GM23338 (cell line): ENCODE data around the gene KDM6B. TPM values are rescaled to one million over a fixed set of nuclear protein-coding genes. Genes with fewer than 3 reads are reported as not detected.

Experiments used
- ATAC-seq: fragments of 200-7000 bp; cut with Tn5 transposase; 3 replicates; pipeline ENCODE4 v1.9.1; 2020
- DNase-seq: peaks from one replicate; pipeline ENCODE4 v3.0.0-alpha.2; 2015; ENCODE audit warnings: low spot score
- H2AFZ ChIP-seq: fragments of 200-600 bp; sonication (generic); 2 replicates; pipeline ENCODE4 v1.8.0; 2016; ENCODE audit warnings: antibody characterized with exemption, mild to moderate bottlenecking, moderate library complexity
- H3F3A ChIP-seq: fragments of 200-600 bp; sonication (generic); replicated peaks from 2 replicates; pipeline ENCODE4 v1.8.0; 2017; ENCODE audit warnings: antibody characterized with exemption, mixed run types, low read depth
- H3K27ac ChIP-seq: fragments of 200-600 bp; sonication (generic); 2 replicates; pipeline ENCODE4 v1.6.1; 2016; ENCODE audit warnings: low read depth
- H3K27me3 ChIP-seq: fragments of 200-600 bp; sonication (generic); 2 replicates; pipeline ENCODE4 v1.8.0; 2016; ENCODE audit warnings: mild to moderate bottlenecking, mixed run types, moderate library complexity; ENCODE audit not compliant: insufficient read depth
- H3K36me3 ChIP-seq: fragments of 200-600 bp; sonication (generic); 2 replicates; pipeline ENCODE4 v1.8.0; 2016; ENCODE audit warnings: mild to moderate bottlenecking; ENCODE audit not compliant: insufficient read depth
- H3K4me1 ChIP-seq: fragments of 200-600 bp; sonication (generic); 2 replicates; pipeline ENCODE4 v1.8.0; 2016; ENCODE audit warnings: mild to moderate bottlenecking, moderate library complexity; ENCODE audit not compliant: insufficient read depth
- H3K4me2 ChIP-seq: fragments of 200-600 bp; sonication (generic); 2 replicates; pipeline ENCODE4 v1.7.1; 2017; ENCODE audit warnings: mixed run types
- H3K4me3 ChIP-seq: fragments of 200-600 bp; sonication (generic); 2 replicates; pipeline ENCODE4 v1.6.1; 2016; ENCODE audit warnings: mixed run types
- H3K79me2 ChIP-seq: fragments of 200-600 bp; sonication (generic); replicated peaks from 2 replicates; pipeline ENCODE4 v1.8.0; 2017; ENCODE audit warnings: mild to moderate bottlenecking; ENCODE audit not compliant: insufficient read depth
- H3K9me2 ChIP-seq: fragments of 200-600 bp; sonication (generic); 2 replicates; pipeline ENCODE4 v1.8.0; 2017; ENCODE audit not compliant: insufficient read depth
- H4K20me1 ChIP-seq: fragments of 200-600 bp; sonication (generic); replicated peaks from 2 replicates; pipeline ENCODE4 v1.8.0; 2017; ENCODE audit warnings: mild to moderate bottlenecking; ENCODE audit not compliant: insufficient read depth
- H3K27ac Mint-ChIP-seq: 2 replicates; pipeline ENCODE4 v1.8.0; 2020; ENCODE audit warnings: inconsistent platforms, mild to moderate bottlenecking, moderate library complexity, mixed read lengths
- H3K27me3 Mint-ChIP-seq: 3 replicates; pipeline ENCODE4 v1.8.0; 2022; ENCODE audit warnings: low read depth, mild to moderate bottlenecking, moderate library complexity, mixed read lengths, inconsistent platforms; ENCODE audit not compliant: insufficient read depth, poor library complexity
- H3K36me3 Mint-ChIP-seq: 3 replicates; pipeline ENCODE4 v1.8.0; 2021; ENCODE audit warnings: low read depth, mild to moderate bottlenecking, inconsistent platforms, moderate library complexity, mixed read lengths
- H3K4me1 Mint-ChIP-seq: 3 replicates; pipeline ENCODE4 v1.8.0; 2020; ENCODE audit warnings: mild to moderate bottlenecking, inconsistent platforms, mixed read lengths
- H3K4me3 Mint-ChIP-seq: 3 replicates; pipeline ENCODE4 v1.8.0; 2021; ENCODE audit warnings: moderate library complexity, mild to moderate bottlenecking, inconsistent platforms, mixed read lengths
- H3K9me3 Mint-ChIP-seq: 3 replicates; pipeline ENCODE4 v1.8.0; 2020; ENCODE audit warnings: moderate library complexity, mild to moderate bottlenecking, inconsistent platforms, mixed read lengths
- CREB1 ChIP-seq: fragments of 250-450 bp; sonication (Bioruptor Pico); IDR thresholded peaks from 2 replicates; pipeline ENCODE4 v1.5.0; 2020; ENCODE audit warnings: low read depth, mild to moderate bottlenecking, moderate library complexity
- ETS1 ChIP-seq: IDR thresholded peaks from 2 replicates; pipeline ENCODE4 v1.6.1; 2016; ENCODE audit warnings: antibody characterized with exemption
- EZH2 ChIP-seq: fragments of 200-600 bp; sonication (generic); IDR thresholded peaks from one replicate; pipeline ENCODE4 v1.8.0; 2017; ENCODE audit warnings: antibody characterized with exemption, mild to moderate bottlenecking, low read depth; ENCODE audit not compliant: unreplicated experiment
- JUNB ChIP-seq: IDR thresholded peaks from one replicate; pipeline ENCODE4 v1.6.1; 2016; ENCODE audit warnings: antibody characterized with exemption; ENCODE audit not compliant: unreplicated experiment
- NANOG ChIP-seq: IDR thresholded peaks from 2 replicates; pipeline ENCODE4 v1.6.1; 2016; ENCODE audit warnings: antibody characterized with exemption, borderline replicate concordance
- POLR2AphosphoS5 ChIP-seq: IDR thresholded peaks from 2 replicates; pipeline ENCODE4 v1.6.1; 2016; ENCODE audit warnings: antibody characterized with exemption, low read depth
- ZNF462 ChIP-seq: fragments of 250-450 bp; sonication (Bioruptor Pico); IDR thresholded peaks from 2 replicates; pipeline ENCODE4 v1.5.0; 2020; ENCODE audit warnings: mild to moderate bottlenecking, moderate library complexity
- polyA plus RNA-seq: library from polyadenylated mRNA; unstranded; fragments of >200 nt; fragmentation: Nextera tagmentation; extraction: Ambion mirVana; gene quantifications from 2 replicates; pipeline ENCODE4 v1.2.1, GENCODE V29; 2016
- total RNA-seq: library from RNA; depleted of rRNA; stranded (reverse); fragments of >200 nt; shearing (Covaris generic); gene quantifications from 2 replicates; pipeline ENCODE4 v1.2.3, GENCODE V29; 2014
- TF ChIP-seq, protein P1 (sequence below): IDR thresholded peaks from one replicate; pipeline ENCODE4 v1.6.1; 2018; ENCODE audit warnings: antibody characterized with exemption; ENCODE audit not compliant: unreplicated experiment
- TF ChIP-seq, protein P2 (sequence below), 2 experiments: fragments of 200-600 bp in 1 of 2; sonication (generic) in 1 of 2; conservative IDR thresholded peaks; 2 replicates each; pipeline versions ENCODE4 v1.5.1 to v1.6.1; 2016 to 2017; ENCODE audit warnings: antibody characterized with exemption in 2 of 2, low read depth in 2 of 2, mild to moderate bottlenecking in 2 of 2, moderate library complexity in 1 of 2

Gene KDM6B
- total and polyA plus RNA-seq, 2 experiments from 2014 or later: 1.1 to 1.4 TPM

- TF ChIP-seq JUNB (no peak), POLR2AphosphoS5 (no peak), EZH2 (peak; percentile 55), ETS1 (no peak), CREB1 (CRISPR knock-in tag) (no peak), ZNF462 (CRISPR knock-in tag) (no peak), NANOG (no peak)
- TF ChIP-seq, protein P1, sequence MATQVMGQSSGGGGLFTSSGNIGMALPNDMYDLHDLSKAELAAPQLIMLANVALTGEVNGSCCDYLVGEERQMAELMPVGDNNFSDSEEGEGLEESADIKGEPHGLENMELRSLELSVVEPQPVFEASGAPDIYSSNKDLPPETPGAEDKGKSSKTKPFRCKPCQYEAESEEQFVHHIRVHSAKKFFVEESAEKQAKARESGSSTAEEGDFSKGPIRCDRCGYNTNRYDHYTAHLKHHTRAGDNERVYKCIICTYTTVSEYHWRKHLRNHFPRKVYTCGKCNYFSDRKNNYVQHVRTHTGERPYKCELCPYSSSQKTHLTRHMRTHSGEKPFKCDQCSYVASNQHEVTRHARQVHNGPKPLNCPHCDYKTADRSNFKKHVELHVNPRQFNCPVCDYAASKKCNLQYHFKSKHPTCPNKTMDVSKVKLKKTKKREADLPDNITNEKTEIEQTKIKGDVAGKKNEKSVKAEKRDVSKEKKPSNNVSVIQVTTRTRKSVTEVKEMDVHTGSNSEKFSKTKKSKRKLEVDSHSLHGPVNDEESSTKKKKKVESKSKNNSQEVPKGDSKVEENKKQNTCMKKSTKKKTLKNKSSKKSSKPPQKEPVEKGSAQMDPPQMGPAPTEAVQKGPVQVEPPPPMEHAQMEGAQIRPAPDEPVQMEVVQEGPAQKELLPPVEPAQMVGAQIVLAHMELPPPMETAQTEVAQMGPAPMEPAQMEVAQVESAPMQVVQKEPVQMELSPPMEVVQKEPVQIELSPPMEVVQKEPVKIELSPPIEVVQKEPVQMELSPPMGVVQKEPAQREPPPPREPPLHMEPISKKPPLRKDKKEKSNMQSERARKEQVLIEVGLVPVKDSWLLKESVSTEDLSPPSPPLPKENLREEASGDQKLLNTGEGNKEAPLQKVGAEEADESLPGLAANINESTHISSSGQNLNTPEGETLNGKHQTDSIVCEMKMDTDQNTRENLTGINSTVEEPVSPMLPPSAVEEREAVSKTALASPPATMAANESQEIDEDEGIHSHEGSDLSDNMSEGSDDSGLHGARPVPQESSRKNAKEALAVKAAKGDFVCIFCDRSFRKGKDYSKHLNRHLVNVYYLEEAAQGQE: no peak
- TF ChIP-seq, protein P2, sequence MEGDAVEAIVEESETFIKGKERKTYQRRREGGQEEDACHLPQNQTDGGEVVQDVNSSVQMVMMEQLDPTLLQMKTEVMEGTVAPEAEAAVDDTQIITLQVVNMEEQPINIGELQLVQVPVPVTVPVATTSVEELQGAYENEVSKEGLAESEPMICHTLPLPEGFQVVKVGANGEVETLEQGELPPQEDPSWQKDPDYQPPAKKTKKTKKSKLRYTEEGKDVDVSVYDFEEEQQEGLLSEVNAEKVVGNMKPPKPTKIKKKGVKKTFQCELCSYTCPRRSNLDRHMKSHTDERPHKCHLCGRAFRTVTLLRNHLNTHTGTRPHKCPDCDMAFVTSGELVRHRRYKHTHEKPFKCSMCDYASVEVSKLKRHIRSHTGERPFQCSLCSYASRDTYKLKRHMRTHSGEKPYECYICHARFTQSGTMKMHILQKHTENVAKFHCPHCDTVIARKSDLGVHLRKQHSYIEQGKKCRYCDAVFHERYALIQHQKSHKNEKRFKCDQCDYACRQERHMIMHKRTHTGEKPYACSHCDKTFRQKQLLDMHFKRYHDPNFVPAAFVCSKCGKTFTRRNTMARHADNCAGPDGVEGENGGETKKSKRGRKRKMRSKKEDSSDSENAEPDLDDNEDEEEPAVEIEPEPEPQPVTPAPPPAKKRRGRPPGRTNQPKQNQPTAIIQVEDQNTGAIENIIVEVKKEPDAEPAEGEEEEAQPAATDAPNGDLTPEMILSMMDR (conservative IDR thresholded peaks at IDR 0.05; ENCODE audit: low read depth in 2 of 2): no peak
- H3K4me3 Mint-ChIP-seq: peak overlapping the region; percentile 82
- H3K27me3 Mint-ChIP-seq: peaks cover 28% of the 10 kb centered on the region
- H3K36me3 Mint-ChIP-seq: no peaks in the 10 kb centered on the region; the same call in 2 of the 3 replicates
- H3K27ac Mint-ChIP-seq: no peak overlapping the region
- no peaks in the 10 kb centered on the region; the same call in 1 of the 2 replicates for H4K20me1 ChIP-seq
- peaks cover 38% of the 10 kb centered on the region for H3K4me1 ChIP-seq
- H3K79me2 ChIP-seq: no peaks in the 10 kb centered on the region
- H3F3A ChIP-seq: peaks cover 19% of the 10 kb centered on the region; the same call in 1 of the 2 replicates
- DNase-seq: peak; percentile 57
- H3K27me3 ChIP-seq: peaks cover 80% of the 10 kb centered on the region
- no peaks in the 10 kb centered on the region; the same call in 2 of the 3 replicates for H3K9me3 Mint-ChIP-seq
- H3K9me2 ChIP-seq: no peaks in the 10 kb centered on the region
- no peak overlapping the region for H3K27ac ChIP-seq
- no peaks in the 10 kb centered on the region; the same call in 1 of the 2 replicates for H3K36me3 ChIP-seq
- H3K4me2 ChIP-seq: peak overlapping the region; percentile 89
- H2AFZ ChIP-seq: no peak overlapping the region
- ATAC-seq: peak; percentile 5
- H3K4me1 Mint-ChIP-seq: peaks cover 27% of the 10 kb centered on the region
- peak overlapping the region; percentile 55 for H3K4me3 ChIP-seq
Observed at GRCh38 chr17:7852919-7853690, 19.1 kb downstream of the KDM6B start.
